GM12878 (cell line): ENCODE data around the gene MANBA.

Experiments used
- EZH2 ChIP-seq: IDR thresholded peaks from 2 replicates; pipeline ENCODE4 v1.6.1; 2012; ENCODE audit warnings: low read depth, mild to moderate bottlenecking, control low read depth, inconsistent platforms, low read length, borderline replicate concordance; ENCODE audit not compliant: control insufficient read depth
- TF ChIP-seq, protein P1 (sequence below), 3 experiments: IDR thresholded peaks in 2 of 3; conservative IDR thresholded peaks in 1 of 3; 2 replicates each; pipeline ENCODE4 v1.5.1; 2011; ENCODE audit warnings: low read depth in 3 of 3, low read length in 3 of 3, mild to moderate bottlenecking in 3 of 3, control low read depth in 2 of 3, moderate library complexity in 2 of 3, inconsistent platforms in 1 of 3, mixed read lengths in 1 of 3; ENCODE audit not compliant: control insufficient read depth in 2 of 3, insufficient read depth in 1 of 3; ENCODE audit errors: extremely low read depth in 1 of 3

DNA sequence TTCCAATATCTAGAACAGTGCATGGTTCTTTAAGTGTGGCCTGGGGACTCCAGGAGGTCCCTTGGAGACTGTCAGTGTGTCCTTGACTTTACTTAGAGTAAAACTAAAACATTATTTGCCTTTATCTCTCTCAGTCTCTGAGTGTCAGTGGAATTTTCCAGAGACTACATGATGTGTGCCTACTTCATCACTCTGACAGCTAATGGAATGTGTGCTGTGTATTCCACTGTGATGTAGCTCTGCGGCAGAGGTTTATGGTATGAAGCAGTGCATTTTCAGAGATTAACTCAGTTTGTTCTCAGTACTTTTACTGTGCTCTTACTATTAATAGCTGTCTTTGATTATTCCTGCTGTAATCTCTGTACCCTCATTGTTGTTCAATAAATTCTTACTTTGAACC, 85.6 kb downstream of the MANBA start:
- TF ChIP-seq, protein P1, sequence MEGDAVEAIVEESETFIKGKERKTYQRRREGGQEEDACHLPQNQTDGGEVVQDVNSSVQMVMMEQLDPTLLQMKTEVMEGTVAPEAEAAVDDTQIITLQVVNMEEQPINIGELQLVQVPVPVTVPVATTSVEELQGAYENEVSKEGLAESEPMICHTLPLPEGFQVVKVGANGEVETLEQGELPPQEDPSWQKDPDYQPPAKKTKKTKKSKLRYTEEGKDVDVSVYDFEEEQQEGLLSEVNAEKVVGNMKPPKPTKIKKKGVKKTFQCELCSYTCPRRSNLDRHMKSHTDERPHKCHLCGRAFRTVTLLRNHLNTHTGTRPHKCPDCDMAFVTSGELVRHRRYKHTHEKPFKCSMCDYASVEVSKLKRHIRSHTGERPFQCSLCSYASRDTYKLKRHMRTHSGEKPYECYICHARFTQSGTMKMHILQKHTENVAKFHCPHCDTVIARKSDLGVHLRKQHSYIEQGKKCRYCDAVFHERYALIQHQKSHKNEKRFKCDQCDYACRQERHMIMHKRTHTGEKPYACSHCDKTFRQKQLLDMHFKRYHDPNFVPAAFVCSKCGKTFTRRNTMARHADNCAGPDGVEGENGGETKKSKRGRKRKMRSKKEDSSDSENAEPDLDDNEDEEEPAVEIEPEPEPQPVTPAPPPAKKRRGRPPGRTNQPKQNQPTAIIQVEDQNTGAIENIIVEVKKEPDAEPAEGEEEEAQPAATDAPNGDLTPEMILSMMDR (IDR thresholded peaks at IDR 0.05 in 2 of 3, conservative IDR thresholded peaks at IDR 0.05 in 1 of 3; ENCODE audit: control insufficient read depth in 2 of 3, extremely low read depth in 1 of 3, insufficient read depth in 1 of 3, low read depth in 3 of 3, low read length in 3 of 3), result no peak
- no peak for TF ChIP-seq EZH2
